OCI-LY7 (cell line): ENCODE measurements around the gene RTL1.

Source experiments
- CTCF ChIP-seq: fragments of 200-600 bp; sonication (generic); conservative IDR thresholded peaks from 2 replicates; pipeline ENCODE4 v1.5.1; 2014; ENCODE audit warnings: mild to moderate bottlenecking, antibody characterized with exemption, low read length, moderate library complexity, mixed read lengths
- EZH2phosphoT487 ChIP-seq: fragments of 200-600 bp; sonication (generic); IDR thresholded peaks from 2 replicates; pipeline ENCODE4 v1.6.1; 2018; ENCODE audit warnings: low read depth, borderline replicate concordance, mild to moderate bottlenecking, mixed run types, antibody characterized with exemption, low read length, moderate library complexity, mixed read lengths

DNA sequence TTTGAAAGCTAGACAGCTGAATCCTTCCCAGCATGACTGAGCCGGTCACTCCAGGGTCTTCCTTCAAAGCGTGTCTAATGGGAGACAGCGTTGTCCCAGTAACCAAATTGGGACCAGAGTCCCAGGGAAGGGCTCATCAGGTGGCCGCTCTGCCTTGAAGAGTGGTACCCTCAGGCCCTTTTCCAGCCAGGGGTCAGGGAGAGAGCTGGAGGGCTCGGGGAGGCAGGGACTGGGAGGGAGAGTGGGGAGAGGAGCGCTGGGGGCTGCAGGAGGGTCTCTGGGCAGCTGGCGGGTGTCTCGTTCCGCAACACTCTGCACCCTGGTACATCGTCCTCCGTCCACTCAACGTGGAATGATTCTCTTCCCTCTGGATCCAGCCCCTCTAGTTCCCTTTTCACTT is 1.6 kb upstream of the RTL1 start:
- TF ChIP-seq EZH2phosphoT487 (no peak), CTCF (no peak)
